Vagina (tissue), 2 donors: Measurements from ENCODE around the gene PEMT. TPM values are rescaled to one million over a fixed set of nuclear protein-coding genes. Genes with fewer than 3 reads are reported as not detected.

ENCODE experiments used
- DNase-seq, 2 donors: peaks; one replicate each; pipeline ENCODE4 v3.0.0-alpha.2; 2017; ENCODE audit errors: extremely low spot score in 2 of 2
- H3K27ac ChIP-seq: fragments of 200-600 bp; sonication (generic); one replicate; pipeline ENCODE4 v1.5.1; 2019
- H3K27me3 ChIP-seq: fragments of 200-600 bp; sonication (generic); one replicate; pipeline ENCODE4 v1.5.1; 2019
- H3K36me3 ChIP-seq, 2 donors: fragments of 200-600 bp; sonication (generic); one replicate each; pipeline ENCODE4 v1.5.1; 2017 to 2019
- H3K4me1 ChIP-seq: fragments of 200-600 bp; sonication (generic); one replicate; pipeline ENCODE4 v1.5.1; 2019
- H3K4me3 ChIP-seq, 2 donors: fragments of 200-600 bp; sonication (generic); 1 replicate in 1 of 2; 2 replicates in 1 of 2; pipeline ENCODE4 v1.5.1; 2016 to 2019
- H3K9me3 ChIP-seq: fragments of 200-600 bp; sonication (generic); one replicate; pipeline ENCODE4 v1.5.1; 2019
- CTCF ChIP-seq, 3 experiments: fragments of 450-650 bp in 2 of 3; fragments of 200-600 bp in 1 of 3; sonication (generic) in 1 of 3; IDR thresholded peaks; one replicate each; pipeline ENCODE4 v1.5.1; 2017 to 2019; ENCODE audit warnings: antibody characterized with exemption in 3 of 3, mild to moderate bottlenecking in 2 of 3, moderate library complexity in 2 of 3
- POLR2A ChIP-seq, 2 donors: fragments of 450-650 bp; IDR thresholded peaks; one replicate each; pipeline ENCODE4 v1.6.1; 2017; ENCODE audit warnings: antibody characterized with exemption in 2 of 2, mild to moderate bottlenecking in 2 of 2, moderate library complexity in 2 of 2
- POLR2AphosphoS5 ChIP-seq, 2 donors: sonication (generic); formaldehyde crosslinking; IDR thresholded peaks; one replicate each; pipeline ENCODE4 v1.9.0; 2017; ENCODE audit warnings: antibody characterized with exemption in 2 of 2, mild to moderate bottlenecking in 2 of 2, low read depth in 1 of 2; ENCODE audit not compliant: insufficient read depth in 1 of 2
- intact Hi-C: fragments of 100-400 bp; cut with DNase I; formaldehyde crosslinking; loops from one replicate; pipeline ENCODE4 v1.15.1; 2023
- total RNA-seq: library from RNA; depleted of rRNA; stranded (reverse); fragments of >200 nt; gene quantifications from one replicate; pipeline ENCODE4 v1.2.3, GENCODE V29; 2016

Gene PEMT
- total RNA-seq, 1 donor from 2014 or later, result 37.3 TPM

GRCh38 chr17:17493249-17493985 is 98.1 kb downstream of the PEMT start:
- no peak overlapping the region for H3K4me3 ChIP-seq
- peaks cover 34% of the 10 kb centered on the region for H3K4me1 ChIP-seq
- peaks cover 0 to 13% of the 10 kb centered on the region in 2 donors for H3K36me3 ChIP-seq
- H3K27ac ChIP-seq, result peak overlapping the region; percentile 93
- DNase-seq, result no peak
- intact Hi-C loops, result loop anchor here (10.0 kb wide), 1 partner anchor 121 kb away; no protein-coding TSS in a partner anchor
- H3K9me3 ChIP-seq, result no peaks in the 10 kb centered on the region
- TF ChIP-seq POLR2A (IDR thresholded peaks at IDR 0.05), result no peak
- TF ChIP-seq CTCF (IDR thresholded peaks at IDR 0.05), result no peak
- no peak for TF ChIP-seq POLR2AphosphoS5 (IDR thresholded peaks at IDR 0.05; ENCODE audit: insufficient read depth in 1 of 2, low read depth in 1 of 2)
- no peaks in the 10 kb centered on the region for H3K27me3 ChIP-seq

- intact Hi-C loops, result loop anchor here (10.0 kb wide), 1 partner anchor 122 kb away; no protein-coding TSS in a partner anchor
- Histone ChIP-seq H3K27me3 (no peaks in the 10 kb centered on the region), H3K27ac (no peak overlapping the region), H3K9me3 (no peaks in the 10 kb centered on the region), H3K4me1 (peaks cover 34% of the 10 kb centered on the region), H3K4me3 (no peak overlapping the region), H3K36me3 (peaks cover 0 to 21% of the 10 kb centered on the region in 2 donors)
- TF ChIP-seq CTCF (IDR thresholded peaks at IDR 0.05) (no peak), POLR2AphosphoS5 (IDR thresholded peaks at IDR 0.05; ENCODE audit: insufficient read depth in 1 of 2, low read depth in 1 of 2) (no peak), POLR2A (IDR thresholded peaks at IDR 0.05) (no peak)
- DNase-seq, result no peak
Observed at GRCh38 chr17:17492571-17492970, 98.9 kb downstream of the PEMT start.

- H3K9me3 ChIP-seq, result no peaks in the 10 kb centered on the region
- no peak for DNase-seq
- TF ChIP-seq POLR2A (IDR thresholded peaks at IDR 0.05) (no peak), POLR2AphosphoS5 (IDR thresholded peaks at IDR 0.05; ENCODE audit: insufficient read depth in 1 of 2, low read depth in 1 of 2) (no peak), CTCF (IDR thresholded peaks at IDR 0.05) (no peak)
- peaks cover 0 to 22% of the 10 kb centered on the region in 2 donors for H3K36me3 ChIP-seq
- peaks cover 33% of the 10 kb centered on the region for H3K4me1 ChIP-seq
- intact Hi-C loops, result loop anchor here (10.0 kb wide), 1 partner anchor 123 kb away; no protein-coding TSS in a partner anchor
- H3K27ac ChIP-seq, result no peak overlapping the region
- H3K27me3 ChIP-seq, result no peaks in the 10 kb centered on the region
- no peak overlapping the region for H3K4me3 ChIP-seq
Observed at GRCh38 chr17:17492085-17492484, 99.4 kb downstream of the PEMT start.

- Histone ChIP-seq H3K4me3 (no peak overlapping the region), H3K9me3 (no peaks in the 10 kb centered on the region), H3K27me3 (no peaks in the 10 kb centered on the region), H3K27ac (no peak overlapping the region), H3K36me3 (peaks cover 0 to 22% of the 10 kb centered on the region in 2 donors), H3K4me1 (peaks cover 27% of the 10 kb centered on the region)
- no peak for DNase-seq
- no peak for TF ChIP-seq POLR2AphosphoS5 (IDR thresholded peaks at IDR 0.05; ENCODE audit: insufficient read depth in 1 of 2, low read depth in 1 of 2)
- TF ChIP-seq POLR2A (IDR thresholded peaks at IDR 0.05), result no peak
- no peak for TF ChIP-seq CTCF (IDR thresholded peaks at IDR 0.05)
- intact Hi-C loops, result loop anchor here (10.0 kb wide), 1 partner anchor 123 kb away; no protein-coding TSS in a partner anchor
Observed at GRCh38 chr17:17491546-17491988, 99.9 kb downstream of the PEMT start.

GRCh38 chr17:17491031-17491471 is 100.5 kb downstream of the PEMT start:
- H3K4me3 ChIP-seq, result no peak overlapping the region
- peaks cover 25% of the 10 kb centered on the region for H3K4me1 ChIP-seq
- H3K27ac ChIP-seq, result no peak overlapping the region
- H3K36me3 ChIP-seq, result peaks cover 0 to 22% of the 10 kb centered on the region in 2 donors
- DNase-seq, result no peak
- no peaks in the 10 kb centered on the region for H3K27me3 ChIP-seq
- intact Hi-C loops, result loop anchor here (10.0 kb wide), 1 partner anchor 124 kb away; no protein-coding TSS in a partner anchor
- no peak for TF ChIP-seq POLR2AphosphoS5 (IDR thresholded peaks at IDR 0.05; ENCODE audit: insufficient read depth in 1 of 2, low read depth in 1 of 2)
- no peak for TF ChIP-seq CTCF (IDR thresholded peaks at IDR 0.05)
- TF ChIP-seq POLR2A (IDR thresholded peaks at IDR 0.05), result no peak
- no peaks in the 10 kb centered on the region for H3K9me3 ChIP-seq
